Suppressor macrophage (primary cell): Measurements from ENCODE around the gene PCDHB15.
A peak's percentile ranks its signal among the peaks of the same experiment; 100 is the strongest.

Experiments used
- DNase-seq, 4 experiments: peaks; one replicate each; pipeline ENCODE4 v3.0.0-alpha.2; 2020 to 2022

PCDHB15 gene

DNA sequence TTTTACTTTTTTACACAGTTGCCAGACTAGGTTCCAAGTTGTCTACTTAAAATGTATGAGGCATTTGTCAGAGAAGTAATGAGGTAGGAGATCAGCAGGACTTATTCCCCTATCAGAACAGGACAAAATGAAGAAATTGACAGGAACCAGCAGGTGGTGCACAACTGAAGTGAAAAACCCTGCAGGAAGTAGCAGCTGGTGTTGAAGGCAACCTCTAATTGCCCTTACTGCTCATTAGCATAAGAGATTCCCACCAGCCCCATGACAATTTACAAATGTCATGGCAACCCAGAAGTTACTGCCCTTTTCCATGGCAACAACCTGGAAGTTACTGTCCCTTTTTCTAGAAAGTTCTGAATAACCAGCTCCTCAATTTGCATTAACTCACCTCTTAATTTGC lies 5.4 kb downstream of the PCDHB15 start:
- DNase-seq: no peak

- DNase-seq: no peak
These were observed 13.3 kb downstream of the PCDHB15 start for GRCh38 chr5:141258464-141258863.

GRCh38 chr5:141258948-141259347 lies 13.8 kb downstream of the PCDHB15 start:
- no peak for DNase-seq

GRCh38 chr5:141260458-141261237 lies 15.5 kb downstream of the PCDHB15 start:
- peak in 2 of 4 experiments; percentile 6 to 27 for DNase-seq

GRCh38 chr5:141261238-141261546 lies 16.0 kb downstream of the PCDHB15 start:
- DNase-seq: no peak

DNA sequence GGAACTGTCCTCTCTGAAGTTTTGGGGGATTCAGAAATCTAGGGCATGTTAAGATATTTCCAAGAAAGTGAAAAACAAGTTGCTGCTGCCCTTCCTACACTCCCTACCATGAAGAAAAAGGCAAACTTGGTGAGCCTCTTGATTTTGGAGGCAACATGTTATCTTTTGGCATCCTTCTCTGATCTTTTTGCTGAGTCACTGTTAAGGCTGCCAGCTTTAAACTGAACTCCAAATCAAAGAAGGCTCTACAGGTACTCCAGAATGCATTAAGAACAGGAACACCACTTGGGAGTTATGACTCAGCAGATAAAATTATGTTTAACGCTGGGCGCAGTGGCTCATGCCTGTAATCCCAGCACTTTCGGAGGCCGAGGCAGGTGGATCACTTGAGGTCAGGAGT lies 24.0 kb downstream of the PCDHB15 start:
- no peak for DNase-seq

DNA sequence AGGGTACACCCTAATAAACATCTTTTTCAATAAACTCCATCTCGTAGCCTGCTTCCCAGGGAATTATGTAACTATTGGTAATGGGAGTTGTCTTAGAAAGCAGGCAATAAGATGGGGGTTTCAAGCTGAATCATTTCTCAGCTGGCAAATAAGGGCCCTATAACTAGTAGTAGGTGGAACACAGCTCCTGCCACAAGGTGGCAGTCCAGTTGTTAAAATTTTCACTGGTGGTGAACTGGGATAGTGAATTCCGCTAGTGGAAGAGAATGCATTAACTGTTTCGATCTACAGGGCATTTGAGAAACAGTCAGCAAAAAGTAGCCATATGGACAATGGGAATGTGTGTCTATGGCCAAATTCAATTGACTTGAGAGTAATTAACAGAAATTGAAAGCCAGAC lies 27.7 kb downstream of the PCDHB15 start:
- no peak for DNase-seq

GRCh38 chr5:141298376-141298775 lies 53.2 kb downstream of the PCDHB15 start:
- no peak for DNase-seq
